KG1 (cell line): ENCODE results near the gene MORC3.
"Not testable (repeated sequence)": the region's sequence is repeated elsewhere in the genome, so short reads cannot be mapped to it uniquely, and the experiment has no call there.

Experiments
- DNase-seq: peaks from one replicate; lab custom pipeline; 2025; lab: John Stamatoyannopoulos, UW

MORC3 gene, protein sequence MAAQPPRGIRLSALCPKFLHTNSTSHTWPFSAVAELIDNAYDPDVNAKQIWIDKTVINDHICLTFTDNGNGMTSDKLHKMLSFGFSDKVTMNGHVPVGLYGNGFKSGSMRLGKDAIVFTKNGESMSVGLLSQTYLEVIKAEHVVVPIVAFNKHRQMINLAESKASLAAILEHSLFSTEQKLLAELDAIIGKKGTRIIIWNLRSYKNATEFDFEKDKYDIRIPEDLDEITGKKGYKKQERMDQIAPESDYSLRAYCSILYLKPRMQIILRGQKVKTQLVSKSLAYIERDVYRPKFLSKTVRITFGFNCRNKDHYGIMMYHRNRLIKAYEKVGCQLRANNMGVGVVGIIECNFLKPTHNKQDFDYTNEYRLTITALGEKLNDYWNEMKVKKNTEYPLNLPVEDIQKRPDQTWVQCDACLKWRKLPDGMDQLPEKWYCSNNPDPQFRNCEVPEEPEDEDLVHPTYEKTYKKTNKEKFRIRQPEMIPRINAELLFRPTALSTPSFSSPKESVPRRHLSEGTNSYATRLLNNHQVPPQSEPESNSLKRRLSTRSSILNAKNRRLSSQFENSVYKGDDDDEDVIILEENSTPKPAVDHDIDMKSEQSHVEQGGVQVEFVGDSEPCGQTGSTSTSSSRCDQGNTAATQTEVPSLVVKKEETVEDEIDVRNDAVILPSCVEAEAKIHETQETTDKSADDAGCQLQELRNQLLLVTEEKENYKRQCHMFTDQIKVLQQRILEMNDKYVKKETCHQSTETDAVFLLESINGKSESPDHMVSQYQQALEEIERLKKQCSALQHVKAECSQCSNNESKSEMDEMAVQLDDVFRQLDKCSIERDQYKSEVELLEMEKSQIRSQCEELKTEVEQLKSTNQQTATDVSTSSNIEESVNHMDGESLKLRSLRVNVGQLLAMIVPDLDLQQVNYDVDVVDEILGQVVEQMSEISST

DNA sequence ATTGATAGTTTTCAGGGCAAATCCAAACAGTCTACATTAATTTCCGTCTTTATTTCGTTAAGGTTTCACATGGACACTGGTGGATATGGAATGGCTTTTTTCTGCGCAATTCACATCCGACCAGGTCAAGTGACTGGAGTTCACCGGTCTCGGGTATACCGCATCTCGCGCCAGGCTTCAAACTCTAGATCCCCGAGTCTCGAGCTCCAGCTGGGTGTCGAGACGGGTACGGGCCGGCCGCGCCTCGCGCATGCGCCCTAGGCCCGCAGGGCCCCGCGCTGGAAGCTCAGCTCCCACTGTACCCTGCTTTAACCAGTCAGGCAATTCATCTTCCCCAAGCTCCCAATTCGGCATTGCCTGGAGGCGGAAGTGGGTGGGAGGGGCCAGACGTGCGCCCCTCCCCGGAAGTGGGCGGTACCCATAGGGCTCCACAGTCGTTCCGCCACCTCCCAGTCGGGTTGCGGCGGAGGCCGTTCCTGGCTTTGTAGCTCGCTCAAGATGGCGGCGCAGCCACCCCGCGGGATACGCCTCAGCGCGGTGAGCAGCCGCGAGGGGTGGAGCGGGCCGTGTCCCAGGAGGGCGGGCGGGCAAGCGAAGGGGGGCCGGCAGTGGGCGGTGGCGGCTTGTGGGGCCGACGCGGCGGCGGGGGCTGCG lies at the start of gene MORC3:
Gene MORC3, plus strand, starts transcription at position 431 of the 654 bp plus-strand sequence. Its CDS starts 68 bp downstream, at position 499.
- peak; percentile 98 for DNase-seq

DNA sequence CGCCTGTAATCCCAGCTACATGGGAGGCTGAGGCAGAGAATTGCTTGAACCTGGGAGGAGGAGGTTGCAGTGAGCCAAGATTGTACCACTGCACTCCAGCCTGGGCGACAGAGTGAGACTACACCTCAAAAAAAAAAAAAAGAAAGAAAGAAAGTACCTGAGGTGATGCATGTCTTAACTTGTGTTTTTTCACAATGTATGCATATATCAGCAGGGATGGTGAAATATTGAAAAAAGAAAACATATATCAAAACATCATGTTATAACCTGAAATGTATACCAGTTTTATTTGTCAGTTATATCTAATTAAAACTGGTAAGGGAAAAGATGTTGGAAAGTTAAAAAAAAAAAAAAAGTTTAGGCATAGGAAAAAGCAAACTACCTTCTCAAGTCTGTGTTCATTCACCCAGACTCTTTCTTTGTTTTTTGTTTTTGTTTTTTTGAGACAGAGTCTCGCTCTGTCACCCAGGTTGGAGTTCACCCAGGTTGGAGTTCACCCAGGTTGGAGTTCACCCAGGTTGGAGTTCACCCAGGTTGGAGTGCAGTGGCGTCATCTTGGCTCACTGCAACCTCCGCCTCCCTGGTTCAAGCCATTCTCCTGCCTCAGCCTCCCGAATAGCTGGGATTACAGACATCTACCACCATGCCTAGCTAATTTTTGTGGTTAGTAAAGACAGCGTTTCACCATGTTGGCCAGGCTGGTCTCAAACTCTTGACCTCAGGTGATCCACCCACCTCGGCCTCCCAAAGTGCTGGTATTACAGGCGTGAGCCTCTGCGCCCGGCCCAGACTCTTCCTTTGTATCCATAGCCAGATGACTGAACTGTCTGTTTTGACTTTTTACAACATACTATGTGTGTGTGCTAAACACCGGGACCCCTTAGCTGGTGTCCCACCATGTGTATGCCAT lies 49.0 kb upstream of the MORC3 start:
- DNase-seq: not testable (repeated sequence)

DNA sequence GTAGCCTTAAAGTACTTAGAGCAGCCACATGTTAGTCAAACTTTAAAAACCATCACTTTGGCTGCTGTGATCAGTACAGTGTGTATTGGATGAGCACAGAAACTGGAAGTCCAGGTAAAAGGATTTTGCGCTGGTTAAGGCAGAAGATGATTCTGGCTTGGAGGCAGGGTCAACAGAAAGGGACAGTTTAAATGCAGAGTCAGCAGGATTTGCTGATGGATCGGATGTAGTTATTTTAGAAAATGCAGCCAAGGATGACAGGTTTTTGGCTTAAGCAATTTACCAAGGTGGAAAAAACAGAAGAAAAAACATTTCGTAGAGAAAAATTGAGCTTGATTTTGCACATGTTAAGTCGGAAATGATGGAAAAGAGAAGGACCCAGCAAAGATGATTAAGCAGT lies 45.9 kb upstream of the MORC3 start:
- no peak for DNase-seq

DNA sequence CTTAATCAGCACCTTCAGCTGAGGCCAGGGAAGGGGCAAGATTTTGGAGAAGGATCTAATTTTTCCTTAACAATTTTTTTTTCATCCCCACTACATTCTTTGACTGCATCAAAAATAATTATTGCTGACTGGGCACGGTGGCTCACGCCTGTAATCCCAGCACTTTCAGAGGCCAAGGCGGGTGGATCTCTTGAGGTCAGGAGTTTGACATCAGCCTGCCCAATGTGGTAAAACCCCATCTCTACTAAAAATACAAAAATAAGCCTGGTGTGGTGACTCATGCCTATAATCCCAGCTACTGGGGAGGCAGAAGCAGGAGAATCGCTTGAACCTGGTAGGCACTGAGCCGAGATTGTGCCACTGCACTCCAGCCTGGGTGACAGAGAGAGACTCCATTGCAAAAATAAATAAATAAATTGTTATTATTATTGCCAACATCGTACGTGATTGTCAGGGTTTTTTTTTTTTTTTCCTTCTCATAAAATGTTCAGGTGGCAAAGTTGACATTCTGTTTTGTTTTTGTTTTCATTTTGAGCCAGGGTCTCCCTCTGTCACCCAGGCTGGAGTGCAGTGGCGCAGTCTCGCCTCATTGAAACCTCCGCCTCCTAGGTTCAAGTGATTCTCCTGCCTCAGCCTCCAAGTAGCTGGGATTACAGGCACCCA lies 37.3 kb upstream of the MORC3 start:
- no peak for DNase-seq

DNA sequence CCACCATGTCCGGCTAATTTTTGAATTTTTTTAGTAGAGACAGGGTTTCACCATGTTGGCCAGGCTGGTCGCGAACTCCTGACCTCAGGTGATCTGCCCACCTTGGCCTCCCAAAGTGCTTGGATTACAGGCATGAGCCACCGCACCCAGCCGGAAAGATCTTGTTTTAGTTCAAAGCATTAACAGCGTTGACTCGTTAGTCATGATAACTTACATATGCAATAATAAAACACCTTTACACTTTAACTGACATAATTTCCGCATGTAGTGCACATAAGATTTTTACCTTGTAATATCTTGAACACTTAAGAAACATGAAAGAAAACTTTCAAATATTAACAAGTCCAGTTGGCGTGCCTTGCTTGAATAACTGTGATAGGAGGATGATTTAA lies 36.8 kb upstream of the MORC3 start:
- DNase-seq: not testable (repeated sequence)

DNA sequence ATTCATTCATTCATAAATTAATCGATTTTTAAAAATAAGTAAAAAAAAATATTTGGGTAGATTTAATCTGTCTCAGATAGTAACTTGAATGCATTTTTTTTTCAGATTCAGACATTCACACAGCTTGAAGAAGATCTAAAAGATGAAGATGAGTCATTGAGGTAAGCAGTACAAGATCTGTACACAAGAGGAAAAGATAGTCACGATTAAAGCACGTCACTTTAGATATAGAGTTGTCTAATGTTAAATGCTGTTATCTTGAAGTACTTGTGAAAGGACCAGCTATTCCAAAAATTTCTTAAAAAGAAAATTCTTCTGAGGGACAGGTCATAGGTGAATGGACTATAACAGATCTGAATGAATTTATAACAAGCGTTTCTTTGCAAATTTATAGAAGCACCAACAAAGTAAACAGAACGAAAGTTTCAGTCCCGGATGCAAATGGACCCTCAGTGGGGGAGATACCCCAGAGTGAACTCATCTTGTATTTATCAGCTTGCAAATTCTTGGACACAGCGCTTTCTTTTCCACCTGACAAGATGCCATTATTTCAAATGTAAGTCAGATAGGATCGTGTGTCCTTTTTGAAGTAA lies 31.2 kb upstream of the MORC3 start:
- DNase-seq: no peak

DNA sequence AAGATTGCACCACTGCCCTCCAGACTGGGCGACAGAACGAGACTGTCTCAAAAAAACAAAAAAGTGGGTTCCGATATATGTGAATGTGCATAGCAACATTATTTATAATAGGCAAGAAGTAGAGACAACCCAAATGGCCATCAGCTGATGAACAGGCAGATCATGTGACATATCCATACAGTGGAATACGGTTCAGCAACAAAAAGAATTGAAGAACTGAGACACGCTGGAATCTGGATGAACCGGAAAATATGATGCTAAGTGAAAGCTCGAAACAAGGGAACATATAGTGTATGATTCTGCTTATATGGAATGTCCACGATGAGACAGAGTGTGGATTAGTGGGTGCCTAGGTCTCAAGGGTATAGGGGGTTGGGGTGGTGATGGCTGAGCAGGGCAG lies 28.5 kb upstream of the MORC3 start:
- no peak for DNase-seq

DNA sequence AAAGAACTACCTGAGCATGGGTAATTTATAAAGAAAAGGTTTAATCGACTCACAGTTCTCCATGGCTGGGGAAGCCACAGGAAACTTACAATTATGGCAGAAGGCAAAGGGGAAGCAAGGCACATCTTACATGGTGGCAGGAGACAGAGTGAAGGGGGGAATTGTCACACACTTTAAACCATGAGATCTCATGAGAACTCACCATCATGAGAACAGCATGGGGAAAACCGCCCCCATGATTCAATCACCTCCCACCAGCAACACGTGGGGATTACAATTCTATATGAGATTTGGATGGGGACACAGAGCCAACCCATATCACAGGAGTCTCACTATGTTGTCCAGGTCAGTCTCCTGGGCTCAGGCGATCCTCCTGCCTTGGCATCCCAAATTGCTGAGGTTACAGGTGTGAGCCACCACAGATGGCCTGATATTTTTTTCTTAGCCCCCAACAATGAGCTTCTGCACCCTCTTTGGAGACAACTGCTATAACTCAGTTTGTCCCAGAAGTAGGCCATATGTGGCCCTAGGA lies 22.5 kb upstream of the MORC3 start:
- DNase-seq: no peak

DNA sequence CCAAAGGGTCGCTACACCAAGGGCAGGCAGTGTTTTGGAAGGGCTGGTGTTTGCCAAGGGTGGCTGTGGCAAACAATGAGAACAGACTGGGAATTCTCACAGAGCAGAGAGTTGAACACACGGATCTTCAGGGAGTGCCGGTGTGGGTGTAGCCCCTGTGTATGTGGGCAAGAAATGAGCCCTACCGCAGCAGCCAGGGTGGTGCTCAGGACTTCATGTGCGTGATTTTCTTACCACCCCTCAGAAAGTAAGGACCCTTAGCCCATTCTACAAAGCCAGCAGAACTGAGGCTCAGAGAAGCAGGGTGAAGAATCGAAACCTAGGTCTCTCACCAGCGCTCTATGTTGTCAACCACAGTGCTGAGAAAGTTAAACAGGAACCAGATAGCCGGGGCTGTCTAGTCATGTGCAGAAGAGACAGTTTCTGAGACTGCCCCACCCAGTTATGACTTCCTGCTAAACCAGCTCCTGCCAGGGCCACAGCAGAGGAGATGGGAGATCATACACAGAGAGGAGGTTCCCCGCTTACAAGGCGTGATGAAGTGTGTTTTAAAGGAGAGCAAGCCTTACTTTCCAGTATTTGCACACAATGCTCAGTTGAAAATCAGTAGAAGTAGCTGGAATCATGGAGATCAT lies 21.9 kb upstream of the MORC3 start:
- peak; percentile 79 for DNase-seq

DNA sequence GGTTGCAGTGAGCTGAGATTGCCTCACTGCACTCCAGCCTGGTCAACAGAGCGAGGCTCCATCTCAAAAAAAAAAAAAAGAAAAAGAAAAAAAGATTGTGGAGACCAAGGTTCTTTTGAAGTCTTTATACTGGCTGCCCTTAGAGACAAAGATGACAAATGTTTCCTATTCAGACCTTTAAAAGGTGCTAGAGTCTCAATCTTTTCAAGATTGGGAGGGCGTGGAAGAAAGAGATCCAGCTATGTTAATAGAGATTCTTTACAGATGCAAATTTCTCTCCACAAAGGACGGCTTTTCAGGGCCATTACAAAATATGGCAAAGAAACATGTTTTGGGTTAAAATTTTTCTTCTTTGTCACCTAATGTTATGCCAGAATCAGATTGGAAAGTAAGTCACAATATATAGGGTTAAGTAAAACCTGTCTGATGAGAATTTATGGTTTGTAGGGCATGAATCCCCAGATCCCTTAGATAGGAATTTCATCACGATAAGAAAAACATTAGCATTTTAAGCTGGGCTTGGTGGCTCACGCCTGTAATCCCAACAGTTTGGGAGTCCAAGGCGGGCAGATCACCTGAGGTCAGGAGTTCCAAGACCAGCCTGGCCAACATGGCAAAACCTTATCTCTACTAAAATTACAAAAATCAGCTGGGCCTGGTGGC lies 13.0 kb upstream of the MORC3 start:
- no peak for DNase-seq

DNA sequence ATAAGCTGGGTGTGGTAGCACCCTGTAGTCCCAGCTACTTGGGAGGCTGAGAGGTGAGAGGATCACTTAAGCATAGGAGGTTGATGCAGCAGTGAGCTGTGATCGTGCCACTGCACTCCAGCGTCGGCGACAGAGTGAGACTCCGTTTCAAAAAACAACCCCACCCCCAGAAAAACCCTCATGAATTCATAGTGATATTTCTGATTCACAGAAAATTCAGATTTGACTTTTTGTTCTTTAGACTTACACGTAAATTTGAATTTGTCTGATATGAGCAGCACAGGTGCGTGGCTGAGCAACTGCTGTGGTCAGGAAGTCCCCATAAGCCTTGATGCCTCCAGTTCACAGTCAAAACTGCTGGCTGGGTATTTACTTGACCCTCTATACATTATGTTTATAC lies 10.0 kb upstream of the MORC3 start:
- no peak for DNase-seq

DNA sequence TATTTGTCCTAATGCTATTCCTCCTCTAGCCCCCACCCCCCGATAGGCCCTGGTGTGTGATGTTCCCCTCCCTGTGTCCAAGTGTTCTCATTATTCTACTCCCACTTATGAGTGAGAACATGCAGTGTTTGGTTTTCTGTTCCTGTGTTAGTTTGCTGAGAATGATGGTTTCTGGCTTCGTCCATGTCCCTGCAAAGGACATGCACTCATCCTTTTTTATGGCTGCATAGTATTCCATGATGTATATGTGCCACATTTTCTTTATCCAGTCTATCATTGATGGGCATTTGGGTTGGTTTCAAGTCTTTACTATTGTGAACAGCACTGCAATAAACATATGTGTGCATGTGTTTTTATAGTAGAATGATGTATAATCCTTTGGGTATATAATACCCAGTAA lies 6.6 kb upstream of the MORC3 start:
- DNase-seq: not testable (repeated sequence)

DNA sequence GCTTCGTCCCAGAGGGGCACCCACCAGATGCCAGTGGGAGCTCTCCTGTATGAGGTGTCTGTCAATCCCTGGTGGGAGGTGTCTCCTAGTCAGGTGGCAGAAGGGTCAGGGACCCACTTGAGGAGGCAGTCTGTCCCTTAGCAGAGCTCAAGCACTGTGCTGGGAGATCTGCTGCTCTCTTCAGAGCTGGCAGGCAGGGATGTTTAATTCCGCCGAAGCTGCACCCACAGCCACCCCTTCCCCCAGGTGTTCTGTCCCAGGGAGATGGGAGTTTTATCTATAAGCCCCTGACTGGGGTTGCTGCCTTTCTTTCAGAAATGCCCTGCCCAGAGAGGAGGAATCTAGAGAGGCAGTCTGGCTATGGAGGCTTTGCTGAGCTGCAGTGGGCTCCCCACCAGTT lies 4.0 kb upstream of the MORC3 start:
- DNase-seq: not testable (repeated sequence)

DNA sequence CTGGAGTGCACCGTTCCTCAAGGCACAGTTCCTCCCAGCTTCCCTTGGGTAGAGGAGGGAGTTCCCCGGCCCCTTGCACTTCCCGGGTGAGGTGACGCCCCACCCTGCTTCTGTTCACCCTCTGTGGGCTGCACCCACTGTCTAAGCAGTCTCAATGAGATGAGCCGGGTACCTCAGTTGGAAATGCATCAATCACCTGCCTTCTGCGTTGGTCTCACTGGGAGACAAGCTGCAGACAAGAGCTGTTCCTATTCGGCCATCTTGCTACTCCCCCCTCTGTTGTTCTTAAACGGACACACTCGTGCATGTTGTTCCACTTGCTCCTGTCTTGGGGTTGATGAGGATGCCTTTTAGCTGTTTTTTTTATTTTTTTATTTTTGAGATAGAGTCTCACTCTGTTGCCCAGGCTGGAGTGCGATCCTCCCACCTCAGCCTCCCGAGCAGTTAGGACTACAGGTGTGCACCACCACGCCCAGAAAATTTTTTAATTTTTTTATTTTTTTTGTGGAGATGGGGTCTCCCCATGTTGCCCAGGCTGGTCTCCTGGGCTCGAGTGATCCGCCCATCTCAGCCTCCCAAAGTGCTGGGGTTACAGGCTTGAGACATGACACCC lies 3.0 kb upstream of the MORC3 start:
- no peak for DNase-seq

DNA sequence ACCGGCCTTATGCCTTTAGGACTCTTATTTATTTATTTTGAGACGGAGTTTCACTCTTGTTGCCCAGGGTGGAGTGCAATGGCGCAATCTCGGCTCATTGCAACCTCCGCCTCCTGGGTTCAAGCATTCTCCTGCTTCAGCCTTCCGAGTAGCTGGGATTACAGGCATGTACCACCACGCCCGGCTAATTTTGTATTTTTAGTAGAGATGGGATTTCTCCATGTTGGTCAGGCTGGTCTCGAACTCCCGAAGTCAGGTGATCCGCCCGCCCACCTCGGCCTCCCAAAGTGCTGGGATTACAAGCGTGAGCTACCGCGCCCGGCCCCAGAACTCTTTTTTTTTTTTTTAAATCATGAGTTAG lies 611 bp upstream of the MORC3 start:
- not testable (repeated sequence) for DNase-seq

DNA sequence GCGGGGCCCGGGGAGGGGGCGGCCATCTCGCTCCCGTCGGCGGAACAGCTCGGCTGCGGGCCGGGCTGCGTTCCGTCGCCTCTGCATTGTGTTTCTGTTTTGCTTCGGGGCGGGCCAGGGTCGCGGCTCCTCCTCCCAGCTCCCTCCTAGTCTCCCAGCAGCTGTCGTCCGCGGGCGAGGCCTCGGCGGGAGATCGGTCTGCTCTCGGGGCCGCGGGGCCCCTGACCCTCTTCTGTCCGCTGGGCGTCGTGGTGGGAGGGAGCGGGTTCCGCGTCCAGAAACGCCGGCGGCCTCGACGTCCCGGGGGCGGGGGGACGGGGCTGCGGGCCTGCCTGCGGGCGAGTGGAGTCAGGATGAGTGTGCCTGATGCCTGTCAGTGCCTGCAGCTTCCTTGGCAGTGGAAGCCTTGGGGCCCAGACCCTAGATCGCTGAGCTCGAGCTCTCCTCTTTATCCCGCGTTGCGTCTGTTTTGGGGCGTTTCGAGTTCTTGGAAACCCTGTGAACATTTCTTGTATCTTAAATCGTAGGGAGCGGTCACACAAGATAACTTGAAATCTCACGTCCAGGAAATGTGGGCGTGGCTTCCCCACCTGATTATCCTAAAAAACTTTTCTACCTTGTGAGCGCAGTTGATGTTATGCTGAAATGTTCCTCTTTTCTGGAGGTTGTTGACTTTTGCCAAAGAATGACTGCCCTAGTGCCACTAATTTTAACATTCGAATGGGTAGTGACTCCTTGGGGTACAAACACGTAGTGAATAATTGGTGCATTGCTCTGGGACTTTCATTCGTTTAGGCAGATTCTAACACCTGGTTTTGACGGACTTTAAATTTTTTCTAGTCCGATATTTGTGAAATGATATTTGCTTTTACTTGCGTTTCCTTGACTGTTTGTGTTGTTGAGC lies 676 bp downstream of the MORC3 start:
- DNase-seq: peak; percentile 47

DNA sequence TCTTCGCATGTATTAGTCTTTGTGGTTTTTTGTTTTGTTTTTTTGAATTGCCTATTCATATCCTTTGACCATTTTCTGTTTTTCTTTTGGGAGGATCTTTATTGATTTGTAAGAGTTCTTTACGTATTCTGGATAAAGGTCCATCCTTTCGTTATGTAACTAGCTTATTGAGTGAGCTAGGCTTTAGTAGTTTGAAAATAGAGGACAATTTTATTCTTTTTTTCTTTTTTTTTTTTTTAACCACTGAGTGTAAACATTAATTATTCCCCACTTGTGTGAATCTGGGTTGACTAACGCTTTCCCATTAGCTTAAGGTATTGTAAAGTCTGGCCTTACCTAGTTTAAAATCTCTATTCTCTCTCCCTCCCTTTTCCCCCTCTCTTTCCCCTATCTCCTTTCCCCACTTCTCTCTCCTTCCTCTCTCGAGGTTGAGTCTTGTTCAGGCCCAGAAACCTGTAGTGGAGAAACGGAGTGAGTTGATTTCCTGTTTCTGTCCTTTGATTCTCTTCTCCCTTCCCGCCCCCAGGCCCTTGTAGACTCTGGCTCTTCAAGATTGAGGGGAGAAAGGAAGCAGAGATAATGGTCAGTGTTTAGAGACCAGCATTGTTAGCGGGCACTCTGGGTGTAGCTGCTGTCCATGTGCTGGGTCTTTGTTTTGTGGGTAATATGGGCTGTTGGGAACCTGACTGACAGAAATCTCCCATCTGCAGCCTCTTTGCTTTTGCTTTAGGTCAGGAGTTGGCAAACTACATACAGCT lies 1.5 kb downstream of the MORC3 start:
- peak; percentile 33 for DNase-seq
